Stomach (tissue), 9 donors: ENCODE data around the gene WDTC1. TPM values are rescaled to one million over a fixed set of nuclear protein-coding genes. Genes with fewer than 3 reads are reported as not detected.
"Not testable (repeated sequence)": the region's sequence is repeated elsewhere in the genome, so short reads cannot be mapped to it uniquely, and the experiment has no call there.

Experiments
- DNase-seq, 2 donors: peaks; one replicate each; pipeline versions ENCODE4 v3.0.0 to v3.0.0-alpha.2; 2013 to 2019
- H3K27ac ChIP-seq, 5 donors: fragments of 200-600 bp in 4 of 5; sonication (generic) in 4 of 5; one replicate each; pipeline ENCODE4 v1.5.1; 2013 to 2019; ENCODE audit warnings: mild to moderate bottlenecking in 1 of 5, moderate library complexity in 1 of 5
- H3K27me3 ChIP-seq, 3 donors: fragments of 200-600 bp; sonication (generic); one replicate each; pipeline ENCODE4 v1.5.1; 2017 to 2019; ENCODE audit warnings: mixed run types in 1 of 3
- H3K36me3 ChIP-seq, 4 donors: fragments of 200-600 bp; sonication (generic); 1 replicate in 3 of 4; 2 replicates in 1 of 4; pipeline ENCODE4 v1.5.1; 2016 to 2019
- H3K4me1 ChIP-seq, 4 donors: fragments of 200-600 bp; sonication (generic); one replicate each; pipeline ENCODE4 v1.5.1; 2016 to 2019
- H3K4me3 ChIP-seq, 4 donors: fragments of 200-600 bp; sonication (generic) in 3 of 4; one replicate each; pipeline ENCODE4 v1.5.1; 2016 to 2019; ENCODE audit warnings: mild to moderate bottlenecking in 1 of 4
- H3K9me3 ChIP-seq, 4 donors: fragments of 200-600 bp; sonication (generic); one replicate each; pipeline ENCODE4 v1.5.1; 2016 to 2019
- EP300 ChIP-seq: sonication (generic); formaldehyde crosslinking; IDR thresholded peaks from one replicate; pipeline ENCODE4 v1.6.1; 2017; ENCODE audit warnings: antibody characterized with exemption
- POLR2A ChIP-seq, 4 donors: fragments of 450-650 bp; IDR thresholded peaks; one replicate each; pipeline ENCODE4 v1.6.1; 2016; ENCODE audit warnings: antibody characterized with exemption in 4 of 4, control low read depth in 2 of 4, mild to moderate bottlenecking in 1 of 4, moderate library complexity in 1 of 4
- POLR2AphosphoS5 ChIP-seq, 3 donors: sonication (generic); formaldehyde crosslinking; IDR thresholded peaks; one replicate each; pipeline ENCODE4 v1.6.1; 2016; ENCODE audit warnings: antibody characterized with exemption in 3 of 3
- WGBS, 5 donors: extraction: QIAGEN DNeasy Blood & Tissue Kit in 3 of 5; methylation state at CpG; one replicate each; pipeline versions ENCODE4 v1.1.5 to v1.1.7; 2013 to 2018; 5-methylcytosine and 5-hydroxymethylcytosine counted together
- intact Hi-C: fragments of 100-400 bp; cut with DNase I; formaldehyde crosslinking; loops from one replicate; pipeline ENCODE4 v1.15.1; 2023; ENCODE audit warnings: low total_unique reads
- polyA plus RNA-seq, 3 donors: library from polyadenylated mRNA; stranded (reverse); fragments of 200-250 nt; gene quantifications; one replicate each; pipeline ENCODE4 v1.2.3, GENCODE V29; 2013
- total RNA-seq, 5 donors: library from RNA; depleted of rRNA; stranded (reverse); fragments of >200 nt; gene quantifications; one replicate each; pipeline versions ENCODE4 v1.1.0 to v1.2.3, GENCODE V29; 2014 to 2016
- TF ChIP-seq, protein P1 (sequence below), 7 experiments: fragments of 450-650 bp in 4 of 7; fragments of 200-600 bp in 3 of 7; sonication (generic) in 3 of 7; IDR thresholded peaks; one replicate each; pipeline ENCODE4 v1.5.1; 2016 to 2019; ENCODE audit warnings: antibody characterized with exemption in 7 of 7, control low read depth in 2 of 7, mild to moderate bottlenecking in 1 of 7
- donor health status: healthy with polysubstance abuse.
- donor health status: Bipolar disorder and iron deficiency.
- donor health status: healthy.

Gene WDTC1
- total and polyA plus RNA-seq, 8 donors, result 7.8 to 51.9 (median 23.1) TPM

DNA sequence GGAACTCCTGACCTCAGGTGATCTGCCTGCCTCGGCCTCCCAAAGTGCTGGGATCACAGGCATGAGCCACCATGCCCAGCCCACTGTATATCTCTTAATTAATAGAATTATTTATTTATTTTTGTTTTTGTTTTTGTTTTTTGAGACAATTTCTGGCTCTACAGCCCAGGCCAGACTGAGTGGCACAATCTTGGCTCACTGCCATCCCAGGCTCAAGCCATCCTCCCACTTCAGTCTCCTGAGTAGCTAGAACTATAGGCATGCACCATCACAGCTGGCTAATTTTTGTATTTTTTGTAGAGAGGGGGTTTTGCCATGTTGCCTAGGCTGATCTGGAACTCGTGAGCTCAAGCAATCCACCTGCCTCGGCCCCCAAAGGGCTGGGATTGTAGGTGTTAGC lies 15.7 kb upstream of the WDTC1 start:
- Histone ChIP-seq H3K4me3 (no peak overlapping the region), H3K36me3 (no peaks in the 10 kb centered on the region), H3K9me3 (no peaks in the 10 kb centered on the region), H3K27me3 (no peaks in the 10 kb centered on the region), H3K4me1 (no peaks in the 10 kb centered on the region), H3K27ac (no peak overlapping the region)
- 88 to 97% (median 94%) methylated on average over 3 of the region's 3 CpGs for WGBS, 5 donors
- intact Hi-C loops, result no loop called here
- DNase-seq, result no peak
- TF ChIP-seq EP300 (no peak), POLR2AphosphoS5 (IDR thresholded peaks at IDR 0.05) (no peak), POLR2A (IDR thresholded peaks at IDR 0.05) (no peak)
- TF ChIP-seq, protein P1, sequence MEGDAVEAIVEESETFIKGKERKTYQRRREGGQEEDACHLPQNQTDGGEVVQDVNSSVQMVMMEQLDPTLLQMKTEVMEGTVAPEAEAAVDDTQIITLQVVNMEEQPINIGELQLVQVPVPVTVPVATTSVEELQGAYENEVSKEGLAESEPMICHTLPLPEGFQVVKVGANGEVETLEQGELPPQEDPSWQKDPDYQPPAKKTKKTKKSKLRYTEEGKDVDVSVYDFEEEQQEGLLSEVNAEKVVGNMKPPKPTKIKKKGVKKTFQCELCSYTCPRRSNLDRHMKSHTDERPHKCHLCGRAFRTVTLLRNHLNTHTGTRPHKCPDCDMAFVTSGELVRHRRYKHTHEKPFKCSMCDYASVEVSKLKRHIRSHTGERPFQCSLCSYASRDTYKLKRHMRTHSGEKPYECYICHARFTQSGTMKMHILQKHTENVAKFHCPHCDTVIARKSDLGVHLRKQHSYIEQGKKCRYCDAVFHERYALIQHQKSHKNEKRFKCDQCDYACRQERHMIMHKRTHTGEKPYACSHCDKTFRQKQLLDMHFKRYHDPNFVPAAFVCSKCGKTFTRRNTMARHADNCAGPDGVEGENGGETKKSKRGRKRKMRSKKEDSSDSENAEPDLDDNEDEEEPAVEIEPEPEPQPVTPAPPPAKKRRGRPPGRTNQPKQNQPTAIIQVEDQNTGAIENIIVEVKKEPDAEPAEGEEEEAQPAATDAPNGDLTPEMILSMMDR (IDR thresholded peaks at IDR 0.05), result no peak

DNA sequence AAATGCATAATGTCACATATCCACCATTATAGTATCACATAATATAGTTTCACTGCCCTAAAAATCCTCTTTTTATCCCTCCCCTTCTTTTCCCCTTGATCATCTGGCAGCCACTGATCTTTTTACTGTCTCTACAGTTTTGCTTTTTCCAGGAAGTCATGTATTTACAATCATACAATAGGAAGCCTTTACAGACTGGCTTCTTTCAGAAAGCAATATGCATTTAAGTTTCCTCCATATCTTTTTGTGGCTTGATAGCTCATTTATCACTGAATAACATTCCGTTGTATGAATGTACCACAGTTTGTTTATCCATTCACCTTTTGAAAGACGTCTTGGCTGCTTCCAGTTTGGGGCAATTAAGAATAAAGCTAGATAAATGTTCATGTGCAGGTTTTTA lies 14.3 kb upstream of the WDTC1 start:
- WGBS, 5 donors, result 8 to 24% (median 10%) methylated on average over 2 of the region's 2 CpGs
- H3K4me1 ChIP-seq, result no peaks in the 10 kb centered on the region
- H3K27me3 ChIP-seq, result no peaks in the 10 kb centered on the region
- no peaks in the 10 kb centered on the region for H3K36me3 ChIP-seq
- H3K4me3 ChIP-seq, result no peak overlapping the region
- no peak for DNase-seq
- no peaks in the 10 kb centered on the region for H3K9me3 ChIP-seq
- no peak overlapping the region for H3K27ac ChIP-seq
- intact Hi-C loops, result no loop called here
- TF ChIP-seq POLR2AphosphoS5 (IDR thresholded peaks at IDR 0.05), result no peak
- TF ChIP-seq, protein P1 (IDR thresholded peaks at IDR 0.05), result no peak
- no peak for TF ChIP-seq POLR2A (IDR thresholded peaks at IDR 0.05)
- TF ChIP-seq EP300, result no peak

DNA sequence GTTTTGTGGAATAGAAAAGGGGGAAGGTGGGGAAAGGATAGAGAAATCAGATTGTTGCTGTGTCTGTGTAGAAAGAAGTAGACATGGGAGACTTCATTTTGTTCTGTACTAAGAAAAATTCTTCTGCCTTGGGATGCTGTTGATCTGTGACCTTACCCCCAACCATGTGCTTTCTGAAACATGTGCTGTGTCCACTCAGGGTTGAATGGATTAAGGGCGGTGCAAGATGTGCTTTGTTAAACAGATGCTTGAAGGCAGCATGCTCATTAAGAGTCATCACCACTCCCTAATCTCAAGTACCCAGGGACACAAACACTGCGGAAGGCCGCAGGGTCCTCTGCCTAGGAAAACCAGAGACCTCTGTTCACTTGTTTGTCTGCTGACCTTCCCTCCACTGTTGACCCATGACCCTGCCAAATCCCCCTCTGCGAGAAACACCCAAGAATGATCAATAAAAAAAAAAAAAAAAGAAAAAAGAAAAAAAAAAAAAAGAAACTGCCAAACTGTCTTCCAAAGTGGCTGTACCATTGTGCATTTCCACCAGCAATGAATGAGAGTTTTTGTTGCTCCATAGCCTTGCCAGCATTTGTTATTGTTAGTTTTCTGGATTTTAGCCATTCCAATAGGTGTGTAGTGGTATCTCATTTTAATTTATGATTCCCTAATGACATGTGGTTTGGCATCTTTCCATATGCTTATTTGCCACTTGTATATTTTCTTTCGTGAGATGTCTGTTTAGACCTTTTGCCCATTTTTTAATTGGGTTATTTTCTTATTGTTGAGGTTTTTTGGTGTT lies 13.5 kb upstream of the WDTC1 start:
- DNase-seq, intact Hi-C loops: not testable (repeated sequence)

DNA sequence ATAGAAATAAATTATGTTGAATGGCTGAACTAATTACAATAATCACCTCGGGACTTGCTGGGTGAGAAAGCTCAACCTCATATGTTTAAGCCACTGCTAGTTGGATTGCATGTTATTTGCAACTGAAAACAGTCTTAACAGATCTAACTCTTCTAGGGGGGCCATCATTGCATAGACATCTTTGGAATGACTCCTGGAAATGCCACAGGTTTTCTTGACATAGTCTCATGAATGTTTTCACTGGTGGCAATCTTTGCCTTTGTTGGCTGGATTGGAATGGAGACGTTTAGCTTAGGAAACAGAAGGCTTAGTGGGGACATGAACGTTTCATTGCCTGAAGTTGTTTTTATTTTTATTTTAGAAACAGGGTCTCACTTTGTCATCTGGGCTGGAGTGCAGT lies 8.8 kb upstream of the WDTC1 start:
- no peak overlapping the region for H3K27ac ChIP-seq
- no peak for DNase-seq
- TF ChIP-seq, protein P1 (IDR thresholded peaks at IDR 0.05), result no peak
- no peak for TF ChIP-seq POLR2A (IDR thresholded peaks at IDR 0.05)
- TF ChIP-seq EP300, result no peak
- no peak for TF ChIP-seq POLR2AphosphoS5 (IDR thresholded peaks at IDR 0.05)
- H3K9me3 ChIP-seq, result no peaks in the 10 kb centered on the region
- H3K4me3 ChIP-seq, result no peak overlapping the region
- H3K27me3 ChIP-seq, result no peaks in the 10 kb centered on the region
- 63 to 80% (median 73%) methylated on average over 3 of the region's 3 CpGs for WGBS, 5 donors
- no peaks in the 10 kb centered on the region for H3K36me3 ChIP-seq
- intact Hi-C loops, result no loop called here
- no peaks in the 10 kb centered on the region for H3K4me1 ChIP-seq

More for the DNA sequence above, 13.5 kb upstream of the WDTC1 start:
- H3K36me3 ChIP-seq, H3K9me3 ChIP-seq, H3K4me1 ChIP-seq, H3K27ac ChIP-seq, H3K27me3 ChIP-seq, H3K4me3 ChIP-seq: not testable (repeated sequence)
- 72 to 80% (median 78%) methylated on average over 4 to 5 of the region's 5 CpGs for whole genome bisulfite sequencing, 5 donors

DNA sequence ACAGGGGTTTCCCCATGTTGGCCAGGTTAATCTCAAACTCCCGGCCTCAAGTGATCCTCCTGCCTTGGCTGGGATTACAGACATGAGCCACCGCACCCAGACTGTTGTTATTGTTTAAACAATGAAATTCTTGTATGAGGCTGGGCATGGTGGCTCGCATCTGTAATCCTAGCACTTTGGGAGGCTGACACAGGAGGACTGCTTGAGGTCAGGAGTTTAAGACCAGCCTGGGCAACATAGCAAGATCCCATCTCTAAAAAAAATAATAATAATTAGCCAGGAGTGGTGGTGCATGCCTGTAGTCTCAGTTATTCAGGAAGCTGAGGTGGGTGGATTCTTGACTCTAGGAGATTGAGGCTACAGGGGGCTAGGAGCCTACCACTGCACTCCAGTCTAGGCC lies 6.7 kb upstream of the WDTC1 start:
- H3K27ac ChIP-seq, result no peak overlapping the region
- no peak for DNase-seq
- TF ChIP-seq POLR2A (IDR thresholded peaks at IDR 0.05), result no peak
- TF ChIP-seq, protein P1 (IDR thresholded peaks at IDR 0.05), result no peak
- TF ChIP-seq EP300, result no peak
- TF ChIP-seq POLR2AphosphoS5 (IDR thresholded peaks at IDR 0.05), result no peak
- no peaks in the 10 kb centered on the region for H3K9me3 ChIP-seq
- no peaks in the 10 kb centered on the region for H3K27me3 ChIP-seq
- H3K4me3 ChIP-seq, result no peak overlapping the region
- H3K4me1 ChIP-seq, result no peaks in the 10 kb centered on the region
- 55 to 78% (median 67%) methylated on average over 3 of the region's 3 CpGs for WGBS, 5 donors
- intact Hi-C loops, result no loop called here
- H3K36me3 ChIP-seq, result no peaks in the 10 kb centered on the region
